Lung (tissue), 12 donors: ENCODE results near the gene TLR7. TPM values are rescaled to one million over a fixed set of nuclear protein-coding genes. Genes with fewer than 3 reads are reported as not detected.

Experiments used
- ATAC-seq: fragments of 200-7000 bp; cut with Tn5 transposase; one replicate; pipeline ENCODE4 v1.9.1; 2020; ENCODE audit warnings: moderate number of reproducible peaks; ENCODE audit not compliant: insufficient read depth, low FRiP score
- DNase-seq, 3 donors: peaks; one replicate each; pipeline ENCODE4 v3.0.0-alpha.2; 2013 to 2017
- H3K27ac ChIP-seq, 2 donors: one replicate each; pipeline ENCODE4 v1.5.1; 2013; ENCODE audit warnings: mild to moderate bottlenecking in 2 of 2, moderate library complexity in 2 of 2, control low read depth in 1 of 2, inconsistent platforms in 1 of 2, low read depth in 1 of 2, low read length in 1 of 2
- H3K27me3 ChIP-seq, 3 donors: one replicate each; pipeline ENCODE4 v1.5.1; 2013; ENCODE audit warnings: low read length in 2 of 3; ENCODE audit not compliant: control insufficient read depth in 3 of 3, insufficient read depth in 3 of 3
- H3K36me3 ChIP-seq, 4 donors: one replicate each; pipeline ENCODE4 v1.5.1; 2013; ENCODE audit warnings: low read length in 4 of 4, mild to moderate bottlenecking in 1 of 4, moderate library complexity in 1 of 4; ENCODE audit not compliant: control insufficient read depth in 4 of 4, insufficient read depth in 4 of 4
- H3K4me1 ChIP-seq, 5 donors: one replicate each; pipeline ENCODE4 v1.5.1; 2013; ENCODE audit warnings: low read length in 5 of 5, mild to moderate bottlenecking in 2 of 5, moderate library complexity in 1 of 5; ENCODE audit not compliant: control insufficient read depth in 5 of 5, insufficient read depth in 5 of 5
- H3K4me3 ChIP-seq: one replicate; pipeline ENCODE4 v1.5.1; 2013; ENCODE audit warnings: mild to moderate bottlenecking, control low read depth, moderate library complexity
- H3K9ac ChIP-seq, 2 donors: one replicate each; pipeline ENCODE4 v1.5.1; 2013; ENCODE audit warnings: low read length in 2 of 2, control low read depth in 1 of 2; ENCODE audit not compliant: insufficient read depth in 1 of 2
- H3K9me3 ChIP-seq, 4 donors: one replicate each; pipeline ENCODE4 v1.5.1; 2013; ENCODE audit warnings: low read length in 3 of 4, mild to moderate bottlenecking in 1 of 4, moderate library complexity in 1 of 4; ENCODE audit not compliant: control insufficient read depth in 4 of 4, insufficient read depth in 3 of 4
- WGBS, 2 donors: extraction: QIAGEN DNeasy Blood & Tissue Kit; methylation state at CpG; one replicate each; pipeline ENCODE4 v1.1.7; 2013; 5-methylcytosine and 5-hydroxymethylcytosine counted together
- polyA plus RNA-seq, 2 donors: library from polyadenylated mRNA; stranded (reverse); fragments of 200-250 nt; gene quantifications; one replicate each; pipeline ENCODE4 v1.2.1, GENCODE V29; 2013
- total RNA-seq, 2 donors: library from RNA; depleted of rRNA in 1 of 2; stranded (reverse); fragments of >200 nt in 1 of 2; gene quantifications; one replicate each; pipeline ENCODE4 v1.2.1, GENCODE V29; 2014 to 2021
- TF ChIP-seq, protein P1 (sequence below): IDR thresholded peaks from 2 replicates; pipeline ENCODE4 v1.5.1; 2012; ENCODE audit warnings: mild to moderate bottlenecking; ENCODE audit errors: control extremely low read depth, extremely low read depth
- donor health status: control.
- donor health status: control.
- donor health status: Bipolar disorder and iron deficiency.
- donor health status: healthy.
- donor health status: DM: yes; HTN: yes; CAD: no.

TLR7 gene
- total and polyA plus RNA-seq, 4 donors = 0.26 to 3.5 (median 0.80) TPM

DNA sequence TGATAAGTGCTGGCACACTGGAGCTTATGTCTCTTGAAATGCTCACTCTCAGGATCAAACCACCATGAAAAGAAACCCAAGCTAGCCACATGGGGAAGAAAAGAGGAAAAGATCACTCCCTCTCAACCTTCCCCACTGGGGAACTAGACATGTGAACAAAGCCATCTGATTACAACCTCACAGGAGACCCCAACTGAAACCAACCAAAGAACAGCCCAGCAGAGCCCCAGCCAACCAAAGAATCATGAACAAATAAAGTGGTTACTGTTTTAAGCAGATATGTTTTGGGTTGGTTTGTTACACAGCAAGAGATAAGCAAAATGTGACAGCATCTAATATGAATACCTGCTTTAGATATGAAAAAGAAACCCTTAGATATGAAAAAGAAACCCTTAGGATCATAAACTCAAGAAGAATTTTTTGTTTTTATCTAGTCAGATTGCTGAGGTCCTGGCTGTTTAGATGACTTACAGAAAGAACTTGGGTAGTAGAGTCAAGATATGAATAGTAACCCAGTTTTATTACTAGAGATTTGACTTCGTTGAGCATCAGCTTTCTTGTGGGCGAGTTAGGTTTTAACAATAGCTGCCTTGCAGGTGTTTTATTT lies 23.7 kb upstream of the TLR7 start:
- no peak overlapping the region for H3K9ac ChIP-seq
- no peaks in the 10 kb centered on the region for H3K36me3 ChIP-seq
- TF ChIP-seq, protein P1, sequence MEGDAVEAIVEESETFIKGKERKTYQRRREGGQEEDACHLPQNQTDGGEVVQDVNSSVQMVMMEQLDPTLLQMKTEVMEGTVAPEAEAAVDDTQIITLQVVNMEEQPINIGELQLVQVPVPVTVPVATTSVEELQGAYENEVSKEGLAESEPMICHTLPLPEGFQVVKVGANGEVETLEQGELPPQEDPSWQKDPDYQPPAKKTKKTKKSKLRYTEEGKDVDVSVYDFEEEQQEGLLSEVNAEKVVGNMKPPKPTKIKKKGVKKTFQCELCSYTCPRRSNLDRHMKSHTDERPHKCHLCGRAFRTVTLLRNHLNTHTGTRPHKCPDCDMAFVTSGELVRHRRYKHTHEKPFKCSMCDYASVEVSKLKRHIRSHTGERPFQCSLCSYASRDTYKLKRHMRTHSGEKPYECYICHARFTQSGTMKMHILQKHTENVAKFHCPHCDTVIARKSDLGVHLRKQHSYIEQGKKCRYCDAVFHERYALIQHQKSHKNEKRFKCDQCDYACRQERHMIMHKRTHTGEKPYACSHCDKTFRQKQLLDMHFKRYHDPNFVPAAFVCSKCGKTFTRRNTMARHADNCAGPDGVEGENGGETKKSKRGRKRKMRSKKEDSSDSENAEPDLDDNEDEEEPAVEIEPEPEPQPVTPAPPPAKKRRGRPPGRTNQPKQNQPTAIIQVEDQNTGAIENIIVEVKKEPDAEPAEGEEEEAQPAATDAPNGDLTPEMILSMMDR = no peak
- peaks cover 0 to 2% (median 2%) of the 10 kb centered on the region in 3 donors for H3K27me3 ChIP-seq
- H3K4me1 ChIP-seq = no peaks in the 10 kb centered on the region
- H3K9me3 ChIP-seq = peaks cover 0 to 5% (median 0%) of the 10 kb centered on the region in 4 donors
- no peak overlapping the region for H3K4me3 ChIP-seq
- DNase-seq (no peak), ATAC-seq (no peak)
- 72 to 90% methylated on average over 2 of the region's 2 CpGs for WGBS, 2 donors
- no peak overlapping the region for H3K27ac ChIP-seq

DNA sequence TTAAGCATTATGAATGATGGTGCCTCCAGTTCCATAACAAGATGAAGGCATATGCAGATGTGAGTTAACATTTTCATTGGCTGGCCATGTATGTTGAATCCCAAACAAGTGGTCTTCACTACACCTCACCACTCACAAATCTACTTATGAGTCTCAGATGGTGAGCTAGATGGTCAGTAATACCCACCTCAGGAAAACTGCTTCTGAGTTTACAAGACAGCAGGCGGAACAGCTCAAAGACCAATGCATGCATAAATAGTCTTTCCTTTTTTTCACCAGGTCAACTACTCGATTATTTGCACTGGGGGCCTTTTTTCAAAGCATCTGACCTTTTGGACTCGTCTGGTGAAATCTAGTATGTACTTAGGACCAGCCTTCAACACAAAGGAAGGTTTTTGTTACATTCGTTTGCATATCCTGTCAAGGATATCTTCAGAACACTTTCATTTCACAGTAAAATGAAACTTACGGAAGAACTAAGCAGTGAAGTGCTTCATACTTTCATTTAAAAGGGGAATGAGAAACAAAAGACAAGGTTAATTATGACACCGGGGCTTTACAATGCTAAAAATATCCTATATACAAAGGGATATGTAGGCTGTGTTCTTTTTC lies 23.1 kb upstream of the TLR7 start:
- WGBS, 2 donors = 44 to 50% methylated on average over 6 of the region's 6 CpGs
- H3K4me1 ChIP-seq = no peaks in the 10 kb centered on the region
- no peak overlapping the region for H3K4me3 ChIP-seq
- H3K36me3 ChIP-seq = no peaks in the 10 kb centered on the region
- no peak overlapping the region for H3K9ac ChIP-seq
- TF ChIP-seq, protein P1 = no peak
- DNase-seq (no peak), ATAC-seq (no peak)
- H3K27ac ChIP-seq = no peak overlapping the region
- peaks cover 0 to 2% (median 2%) of the 10 kb centered on the region in 3 donors for H3K27me3 ChIP-seq
- peaks cover 0 to 2% (median 0%) of the 10 kb centered on the region in 4 donors for H3K9me3 ChIP-seq

DNA sequence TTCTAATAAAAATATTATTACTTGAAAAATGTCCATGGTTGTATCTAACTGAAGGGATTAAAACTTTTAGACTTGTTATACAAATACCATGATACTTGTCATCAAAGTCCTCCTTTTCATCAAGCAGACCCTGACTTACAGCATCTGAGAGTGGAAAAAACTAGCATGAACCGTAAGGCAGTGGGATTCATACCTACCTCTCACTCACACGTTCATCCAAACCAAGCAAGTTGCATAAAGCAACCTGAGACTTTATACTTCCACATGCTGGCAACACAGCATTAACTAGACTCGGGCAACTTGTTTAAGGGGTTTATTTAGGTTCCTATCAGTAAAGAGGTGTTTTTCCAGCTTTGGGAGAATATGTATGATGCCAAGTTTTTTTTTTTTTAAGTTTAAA lies 22.6 kb upstream of the TLR7 start:
- Histone ChIP-seq H3K36me3 (no peaks in the 10 kb centered on the region), H3K27me3 (peaks cover 0 to 2% (median 2%) of the 10 kb centered on the region in 3 donors), H3K9me3 (peaks cover 0 to 1% (median 0%) of the 10 kb centered on the region in 4 donors), H3K9ac (no peak overlapping the region), H3K27ac (no peak overlapping the region), H3K4me1 (no peaks in the 10 kb centered on the region), H3K4me3 (no peak overlapping the region)
- DNase-seq (no peak), ATAC-seq (no peak)
- 59 to 66% methylated on average over 3 of the region's 3 CpGs for WGBS, 2 donors
- TF ChIP-seq, protein P1 = no peak
